Testis (tissue), 3 donors: ENCODE results near the gene STAT3. TPM values are rescaled to one million over a fixed set of nuclear protein-coding genes. Genes with fewer than 3 reads are reported as not detected.

Experiments used
- DNase-seq: peaks from one replicate; pipeline ENCODE4 v3.0.0-alpha.2; 2019
- H3K27ac ChIP-seq, 2 donors: fragments of 200-600 bp; sonication (generic); one replicate each; pipeline ENCODE4 v1.5.1; 2019
- H3K27me3 ChIP-seq: fragments of 200-600 bp; sonication (generic); one replicate; pipeline ENCODE4 v1.5.1; 2019
- H3K36me3 ChIP-seq: fragments of 200-600 bp; sonication (generic); one replicate; pipeline ENCODE4 v1.5.1; 2017; ENCODE audit warnings: low read depth; ENCODE audit errors: missing control alignments
- H3K4me1 ChIP-seq: fragments of 200-600 bp; sonication (generic); one replicate; pipeline ENCODE4 v1.5.1; 2019
- H3K4me3 ChIP-seq, 2 donors: fragments of 200-600 bp; sonication (generic); one replicate each; pipeline ENCODE4 v1.5.1; 2017 to 2019
- H3K9me3 ChIP-seq: fragments of 200-600 bp; sonication (generic); one replicate; pipeline ENCODE4 v1.5.1; 2017
- CTCF ChIP-seq, 3 experiments: fragments of 450-650 bp in 2 of 3; fragments of 200-600 bp in 1 of 3; sonication (generic) in 1 of 3; IDR thresholded peaks; one replicate each; pipeline ENCODE4 v1.5.1; 2016 to 2019; ENCODE audit warnings: antibody characterized with exemption in 3 of 3, mild to moderate bottlenecking in 2 of 3, moderate library complexity in 1 of 3
- POLR2A ChIP-seq: fragments of 450-650 bp; IDR thresholded peaks from one replicate; pipeline ENCODE4 v1.6.1; 2017; ENCODE audit warnings: antibody characterized with exemption, mild to moderate bottlenecking, moderate library complexity
- WGBS, 2 donors: methylation state at CpG; one replicate each; pipeline ENCODE4 v1.1.5; 2018; 5-methylcytosine and 5-hydroxymethylcytosine counted together
- intact Hi-C: fragments of 100-400 bp; cut with DNase I; formaldehyde crosslinking; loops from one replicate; pipeline ENCODE4 v1.15.1; 2023; ENCODE audit warnings: low total_unique reads
- polyA plus RNA-seq: library from polyadenylated mRNA; stranded (reverse); fragments of 350-450 nt; fragmentation: Illumina TruSeq; extraction: RNeasy Lipid Tissue Mini Kit (QIAGEN cat#74804); gene quantifications from one replicate; pipeline ENCODE4 v1.2.3, GENCODE V29; 2014; ENCODE audit warnings: low read depth, low replicate concordance; ENCODE audit not compliant: insufficient read depth
- total RNA-seq, 2 donors: library from RNA; depleted of rRNA; stranded (reverse); fragments of >200 nt; gene quantifications; one replicate each; pipeline ENCODE4 v1.2.3, GENCODE V29; 2016

The STAT3 gene
- total and polyA plus RNA-seq, 3 donors from 2014 or later: 69.5 to 117 (median 107) TPM

DNA sequence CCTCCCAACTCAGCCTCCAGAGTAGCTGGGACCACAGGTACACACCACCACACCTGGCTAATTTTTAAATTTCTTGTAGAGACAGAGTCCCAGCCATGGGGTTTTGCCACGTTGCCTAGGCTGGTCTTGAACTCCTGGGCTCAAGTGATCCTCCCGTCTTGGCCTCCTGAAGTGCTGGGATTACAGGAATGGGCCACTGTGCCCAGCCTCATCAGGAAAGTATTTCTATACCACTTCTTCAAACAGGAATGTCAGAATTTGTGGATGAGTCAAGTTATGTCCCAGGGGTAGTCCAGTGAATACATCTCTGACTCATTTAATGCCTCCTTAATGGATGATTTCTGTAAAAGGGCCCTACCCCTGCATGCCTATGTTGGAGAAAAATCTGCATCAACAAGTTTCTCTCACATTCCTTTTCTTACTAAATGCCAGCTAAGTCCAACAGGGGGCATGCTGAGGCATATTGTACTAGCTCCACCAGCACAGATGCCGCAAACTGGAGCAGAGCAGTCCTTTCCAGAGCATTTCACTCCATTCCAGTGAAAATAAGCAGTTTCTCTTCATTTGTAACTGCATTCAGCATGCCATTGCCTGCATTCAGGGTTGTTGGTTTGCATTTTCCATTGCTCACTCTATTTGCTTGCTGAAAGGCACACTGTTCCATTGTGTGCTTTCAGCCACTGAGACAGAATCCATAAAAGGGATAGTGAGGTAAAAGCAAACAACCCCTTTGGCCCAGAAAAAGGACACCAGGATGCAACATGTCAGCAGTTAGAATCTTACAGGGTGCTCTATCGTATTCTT is 40.1 kb upstream of the STAT3 start:
- peak; percentile 82 for DNase-seq
- intact Hi-C loops: loop anchor here (10.0 kb wide), 1 partner anchor 96 kb away; no protein-coding TSS in a partner anchor
- Histone ChIP-seq H3K27ac (no peak overlapping the region), H3K9me3 (no peaks in the 10 kb centered on the region), H3K27me3 (no peaks in the 10 kb centered on the region), H3K36me3 (no peaks in the 10 kb centered on the region), H3K4me3 (no peak overlapping the region), H3K4me1 (peaks cover 4% of the 10 kb centered on the region)
- 55 to 63% methylated on average over 4 of the region's 4 CpGs for WGBS, 2 donors
- TF ChIP-seq POLR2A: no peak
- peak; percentile 59 to 68 (median 66) for TF ChIP-seq CTCF (IDR thresholded peaks at IDR 0.05)

DNA sequence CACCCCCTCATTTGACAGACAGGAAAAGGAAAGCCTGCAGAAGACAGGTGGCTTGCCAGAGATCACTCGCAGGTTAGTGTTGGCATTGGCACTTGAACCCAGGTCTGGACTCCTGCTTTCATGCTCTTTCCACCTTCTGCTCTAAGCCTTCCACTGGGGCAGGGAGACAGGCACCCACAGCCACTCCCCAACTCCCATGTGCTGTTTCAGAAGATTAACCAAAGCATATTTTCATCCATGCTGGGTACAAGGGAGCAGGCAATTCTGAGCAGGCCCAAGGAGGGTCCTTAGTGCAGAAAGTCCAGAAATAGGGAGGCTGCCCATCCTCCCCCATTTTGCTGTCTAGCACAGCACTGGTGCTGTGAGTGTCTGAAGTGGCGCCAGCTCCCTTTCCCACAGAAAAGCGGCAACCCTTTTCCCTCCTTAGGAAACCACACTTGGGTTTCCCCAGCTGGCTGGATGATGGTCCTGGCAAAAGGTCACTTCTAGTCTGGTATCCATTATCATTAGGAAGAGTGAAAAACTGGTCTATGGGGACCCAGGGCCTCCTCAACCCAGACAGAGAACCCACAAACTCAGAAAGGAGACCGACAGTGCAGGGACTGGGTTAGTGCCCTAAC is 36.9 kb upstream of the STAT3 start:
- no peak overlapping the region for H3K4me3 ChIP-seq
- H3K4me1 ChIP-seq: peaks cover 8% of the 10 kb centered on the region
- 84 to 85% methylated on average over 2 to 4 of the region's 4 CpGs for WGBS, 2 donors
- DNase-seq: no peak
- no peaks in the 10 kb centered on the region for H3K27me3 ChIP-seq
- H3K36me3 ChIP-seq: no peaks in the 10 kb centered on the region
- intact Hi-C loops: loop anchor here (10.0 kb wide), 1 partner anchor 100 kb away; no protein-coding TSS in a partner anchor
- H3K27ac ChIP-seq: no peak overlapping the region
- no peak for TF ChIP-seq CTCF (IDR thresholded peaks at IDR 0.05)
- TF ChIP-seq POLR2A: no peak
- no peaks in the 10 kb centered on the region for H3K9me3 ChIP-seq

- TF ChIP-seq POLR2A (no peak), CTCF (IDR thresholded peaks at IDR 0.05) (no peak)
- intact Hi-C loops: loop anchor here (10.0 kb wide), 1 partner anchor 101 kb away; no protein-coding TSS in a partner anchor
- Histone ChIP-seq H3K27me3 (no peaks in the 10 kb centered on the region), H3K27ac (peak overlapping the region in 1 of 2 donors; percentile 97), H3K9me3 (no peaks in the 10 kb centered on the region), H3K36me3 (no peaks in the 10 kb centered on the region), H3K4me3 (peak overlapping the region in 1 of 2 donors; percentile 78), H3K4me1 (peaks cover 10% of the 10 kb centered on the region)
- WGBS, 2 donors: 44 to 65% methylated on average over 11 of the region's 11 CpGs
- no peak for DNase-seq
Observed at GRCh38 chr17:42423766-42424165, 35.5 kb upstream of the STAT3 start.

DNA sequence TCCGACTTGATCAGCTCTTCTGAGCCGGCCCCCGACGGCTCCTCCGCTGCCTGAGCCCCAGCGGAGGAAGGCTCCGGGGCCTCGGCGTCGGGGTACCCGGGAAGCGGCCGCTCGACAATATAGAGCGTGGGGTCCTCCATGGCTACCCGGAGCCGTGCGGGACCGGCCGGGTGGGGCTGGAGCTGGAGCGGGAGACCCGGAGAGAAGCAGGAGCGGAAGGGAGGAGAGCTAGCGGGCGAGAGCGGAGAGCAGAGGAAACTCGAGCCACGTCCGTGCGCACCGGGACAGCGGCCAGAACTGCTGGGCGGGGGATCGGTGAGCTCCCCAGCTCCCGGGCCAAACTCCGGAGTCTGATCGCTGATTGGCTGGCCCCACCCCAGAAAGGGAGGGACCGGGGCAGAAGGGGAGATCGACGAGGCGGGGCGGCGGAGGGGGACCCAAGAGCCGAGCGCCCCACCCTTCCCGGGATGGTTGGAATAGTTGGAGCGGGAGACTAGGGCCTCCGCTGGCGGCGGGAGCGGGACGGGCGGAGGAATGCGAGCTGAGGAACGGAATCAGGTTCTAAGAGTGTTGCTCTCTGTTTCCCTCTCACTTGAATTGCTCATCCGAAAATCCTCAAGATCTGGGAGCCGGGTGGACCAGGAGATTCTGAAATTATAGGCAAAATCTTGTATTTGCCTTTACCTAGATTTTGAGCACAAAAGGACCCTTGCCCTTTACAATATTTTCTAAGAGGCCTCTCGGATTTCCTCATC is 34.9 kb upstream of the STAT3 start, which contains the start of gene CAVIN1:
Gene CAVIN1 (minus strand): TSS at position 299 of the 755 bp plus-strand sequence. CDS start 159 bp downstream, at position 140.
- Histone ChIP-seq H3K4me1 (peaks cover 10% of the 10 kb centered on the region), H3K9me3 (no peaks in the 10 kb centered on the region), H3K4me3 (peak within 1 kb of the TSS; percentile 78 to 87), H3K36me3 (no peaks in the 10 kb centered on the region), H3K27ac (peak within 1 kb of the TSS; percentile 92 to 97), H3K27me3 (no peaks in the 10 kb centered on the region)
- TF ChIP-seq POLR2A (peak; percentile 74), CTCF (IDR thresholded peaks at IDR 0.05) (no peak)
- 0 to 1% methylated on average over 18 to 56 of the region's 58 CpGs for WGBS, 2 donors
- intact Hi-C loops: loop anchor here (10.0 kb wide), 1 partner anchor 102 kb away; no protein-coding TSS in a partner anchor
- DNase-seq: peak; percentile 95
